ENCODE data around the gene CNIH3. TPM values are rescaled to one million over a fixed set of nuclear protein-coding genes. Genes with fewer than 3 reads are reported as not detected.

CNIH3 gene
- polyA plus RNA-seq, 1 donor (not counting 4 experiments of a cell fraction or from before 2014, with no cell fraction given), result 0.81 TPM

DNA sequence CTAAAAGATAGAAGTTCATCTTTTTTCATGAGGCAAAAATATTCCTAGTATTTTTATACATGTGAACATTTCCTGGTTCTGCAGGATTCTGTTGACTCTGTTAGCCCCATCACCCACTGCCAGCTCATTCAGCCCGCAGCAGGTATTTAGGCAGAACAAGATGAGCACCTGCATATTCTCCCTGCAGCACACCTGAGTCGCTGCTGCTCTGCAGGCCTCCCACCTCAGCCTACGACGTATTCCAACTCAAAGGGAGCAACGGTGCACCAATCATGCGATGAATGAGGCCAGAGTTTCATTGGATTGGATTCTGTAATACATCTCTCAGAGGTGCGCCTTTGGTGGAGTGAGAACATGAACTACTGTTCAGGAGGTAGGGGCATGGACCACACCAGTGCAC lies 87.6 kb downstream of the CNIH3 start:
- no peaks in the 10 kb centered on the region for H3K9me1 ChIP-seq (ENCODE audit: control insufficient read depth, extremely low read depth, insufficient read depth, low read length)
- no peak overlapping the region for H2AFZ ChIP-seq (ENCODE audit: control insufficient read depth, low read length)
- H3K4me2 ChIP-seq (ENCODE audit: control insufficient read depth, extremely low read depth, insufficient read depth, low read depth, low read length), result no peak overlapping the region
- no peak for TF ChIP-seq EZH2 (IDR thresholded peaks at IDR 0.05; ENCODE audit: low read length)
- no peak for TF ChIP-seq CTCF (optimal IDR thresholded peaks at IDR 0.05 in 1 of 3, IDR thresholded peaks at IDR 0.05 in 1 of 3, conservative IDR thresholded peaks at IDR 0.05 in 1 of 3; ENCODE audit: extremely low read depth in 1 of 3, insufficient read depth in 2 of 3, low read length in 3 of 3)
- H3K27me3 ChIP-seq (ENCODE audit: control insufficient read depth, extremely low read depth, insufficient read depth, low read length), result no peaks in the 10 kb centered on the region
- H3K79me2 ChIP-seq (ENCODE audit: control insufficient read depth, insufficient read depth, low read length), result no peaks in the 10 kb centered on the region
- H3K27ac ChIP-seq (ENCODE audit: control insufficient read depth, insufficient read depth, low read length), result no peak overlapping the region
- dilution Hi-C loops (cut with MboI; ENCODE audit: extremely low pct_ligation_motif_present, low sequenced_read_pairs), result no loop called here
- H3K4me1 ChIP-seq (ENCODE audit: control insufficient read depth, extremely low read depth, insufficient read depth, low read length), result no peaks in the 10 kb centered on the region
- no peaks in the 10 kb centered on the region for H4K20me1 ChIP-seq (ENCODE audit: control insufficient read depth, extremely low read depth, insufficient read depth, low read length)
- no peak for FAIRE-seq
- no peak overlapping the region for H3K4me3 ChIP-seq (ENCODE audit: control insufficient read depth in 2 of 3, extremely low read depth in 1 of 3, insufficient read depth in 2 of 3, low read depth in 1 of 3, low read length in 3 of 3)
- no peaks in the 10 kb centered on the region for H3K36me3 ChIP-seq (ENCODE audit: control insufficient read depth in 2 of 2, extremely low read depth in 1 of 2, insufficient read depth in 2 of 2, low read length in 2 of 2)
- DNase-seq (ENCODE audit: low read depth, low spot score), result no peak
- no peak overlapping the region for H3K9ac ChIP-seq (ENCODE audit: control insufficient read depth, extremely low read depth, insufficient read depth, low read length)
- no peaks in the 10 kb centered on the region for H3K9me3 ChIP-seq (ENCODE audit: control insufficient read depth, low read depth, low read length)

DNA sequence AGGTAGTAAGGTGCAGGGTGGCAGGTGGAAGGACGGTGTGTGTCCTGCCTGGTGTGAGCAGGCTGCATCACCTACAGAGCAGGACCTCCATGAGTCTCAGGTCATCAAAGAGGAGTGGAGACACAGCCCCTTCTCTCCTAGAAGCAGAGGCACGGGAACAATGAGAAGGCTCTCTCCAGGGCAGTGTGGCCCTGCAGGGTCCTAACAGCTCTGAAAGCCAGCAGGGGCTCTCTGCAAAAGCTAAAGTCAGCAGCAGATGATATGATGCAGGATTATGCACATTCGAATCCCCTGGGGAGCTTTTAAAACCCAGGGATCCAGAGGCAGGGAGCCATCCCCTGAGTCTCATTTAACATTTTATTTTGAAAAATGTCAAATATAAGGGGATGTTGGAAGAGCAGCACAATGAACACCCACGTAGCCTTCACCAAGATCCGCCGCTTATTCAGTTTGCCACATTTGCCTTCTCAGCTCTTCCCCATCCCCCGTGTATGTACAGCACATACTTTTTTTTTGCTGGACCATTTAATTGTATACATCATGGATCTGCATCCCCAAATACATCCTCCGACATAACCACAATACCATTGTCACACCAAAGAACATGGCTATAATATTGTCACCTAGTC lies 88.1 kb downstream of the CNIH3 start:
- H3K4me3 ChIP-seq (ENCODE audit: control insufficient read depth in 2 of 3, extremely low read depth in 1 of 3, insufficient read depth in 2 of 3, low read depth in 1 of 3, low read length in 3 of 3), result no peak overlapping the region
- no peaks in the 10 kb centered on the region for H3K9me1 ChIP-seq (ENCODE audit: control insufficient read depth, extremely low read depth, insufficient read depth, low read length)
- no peaks in the 10 kb centered on the region for H3K79me2 ChIP-seq (ENCODE audit: control insufficient read depth, insufficient read depth, low read length)
- H3K4me2 ChIP-seq (ENCODE audit: control insufficient read depth, extremely low read depth, insufficient read depth, low read depth, low read length), result no peak overlapping the region
- FAIRE-seq, result no peak
- no peak overlapping the region for H3K27ac ChIP-seq (ENCODE audit: control insufficient read depth, insufficient read depth, low read length)
- no peaks in the 10 kb centered on the region for H3K27me3 ChIP-seq (ENCODE audit: control insufficient read depth, extremely low read depth, insufficient read depth, low read length)
- no peak overlapping the region for H2AFZ ChIP-seq (ENCODE audit: control insufficient read depth, low read length)
- no peaks in the 10 kb centered on the region for H4K20me1 ChIP-seq (ENCODE audit: control insufficient read depth, extremely low read depth, insufficient read depth, low read length)
- dilution Hi-C loops (cut with MboI; ENCODE audit: extremely low pct_ligation_motif_present, low sequenced_read_pairs), result no loop called here
- no peaks in the 10 kb centered on the region for H3K9me3 ChIP-seq (ENCODE audit: control insufficient read depth, low read depth, low read length)
- no peaks in the 10 kb centered on the region for H3K4me1 ChIP-seq (ENCODE audit: control insufficient read depth, extremely low read depth, insufficient read depth, low read length)
- no peaks in the 10 kb centered on the region for H3K36me3 ChIP-seq (ENCODE audit: control insufficient read depth in 2 of 2, extremely low read depth in 1 of 2, insufficient read depth in 2 of 2, low read length in 2 of 2)
- no peak overlapping the region for H3K9ac ChIP-seq (ENCODE audit: control insufficient read depth, extremely low read depth, insufficient read depth, low read length)
- TF ChIP-seq CTCF (optimal IDR thresholded peaks at IDR 0.05 in 1 of 3, IDR thresholded peaks at IDR 0.05 in 1 of 3, conservative IDR thresholded peaks at IDR 0.05 in 1 of 3; ENCODE audit: extremely low read depth in 1 of 3, insufficient read depth in 2 of 3, low read length in 3 of 3) (no peak), EZH2 (IDR thresholded peaks at IDR 0.05; ENCODE audit: low read length) (no peak)
- DNase-seq (ENCODE audit: low read depth, low spot score), result no peak

Data from keratinocyte (primary cell).